ENCODE measurements around the gene HYDIN.
"Not testable (repeated sequence)": the region's sequence is repeated elsewhere in the genome, so short reads cannot be mapped to it uniquely, and the experiment has no call there.

The HYDIN gene

GRCh38 chr16:71080777-71081176 is 149.7 kb downstream of the HYDIN start:
- DNase-seq, result not testable (repeated sequence)

DNA sequence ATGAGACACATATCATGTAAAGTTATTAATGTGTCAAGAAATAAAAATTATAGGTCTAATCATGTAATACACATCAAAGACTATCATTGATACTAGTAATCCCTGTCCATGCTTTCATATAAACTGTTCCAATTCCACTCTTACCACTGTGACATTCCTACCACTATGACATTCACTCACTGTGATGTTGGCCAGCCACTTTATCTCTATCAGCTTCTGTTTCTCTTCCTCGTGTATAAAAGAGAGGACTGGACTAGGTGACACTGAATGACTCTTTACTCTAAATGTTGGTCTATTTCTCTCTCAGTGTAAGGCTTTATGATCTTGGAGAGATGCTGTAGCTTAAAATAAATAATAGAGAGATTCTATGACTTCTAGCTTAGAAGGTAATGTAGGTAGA is 150.3 kb downstream of the HYDIN start:
- DNase-seq, result not testable (repeated sequence)

DNA sequence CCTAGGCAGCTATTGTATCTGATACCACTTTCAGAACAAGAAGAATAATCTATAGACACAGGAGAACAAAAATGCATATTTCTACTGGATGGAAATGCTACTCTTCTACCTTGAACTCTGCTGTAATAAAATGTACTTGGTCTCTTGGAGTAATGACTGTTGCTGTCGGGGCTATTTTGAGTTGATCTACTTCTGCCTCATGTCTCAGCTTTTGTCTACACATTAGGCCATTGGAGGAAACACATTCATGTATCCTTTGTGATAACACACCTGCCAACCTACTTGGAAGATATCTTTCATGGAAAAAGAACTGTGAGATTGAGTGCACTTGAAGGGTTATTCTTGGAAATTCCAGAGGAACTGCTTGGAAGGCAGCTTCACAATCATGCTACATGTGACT is 159.9 kb downstream of the HYDIN start:
- not testable (repeated sequence) for DNase-seq

DNA sequence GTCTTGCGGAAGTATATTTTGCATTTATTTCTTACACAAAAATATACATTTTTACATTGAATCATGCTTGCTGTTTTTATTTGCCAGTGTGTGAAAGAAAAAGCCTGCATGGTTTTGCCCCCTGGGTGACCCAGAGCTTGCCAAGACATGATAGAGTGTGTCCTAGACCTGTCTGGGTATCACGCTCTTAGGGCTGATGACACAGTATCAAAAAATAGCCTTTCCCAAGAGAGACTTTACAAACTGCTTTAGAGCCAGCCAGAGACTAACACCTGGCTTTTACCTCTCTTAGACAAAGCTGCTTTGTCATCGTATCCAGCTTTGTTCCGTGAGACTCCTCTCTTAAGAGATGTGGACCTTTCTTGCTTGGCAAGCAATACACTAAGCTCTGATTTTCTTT is 160.7 kb downstream of the HYDIN start:
- DNase-seq, result peak; percentile 1

DNA sequence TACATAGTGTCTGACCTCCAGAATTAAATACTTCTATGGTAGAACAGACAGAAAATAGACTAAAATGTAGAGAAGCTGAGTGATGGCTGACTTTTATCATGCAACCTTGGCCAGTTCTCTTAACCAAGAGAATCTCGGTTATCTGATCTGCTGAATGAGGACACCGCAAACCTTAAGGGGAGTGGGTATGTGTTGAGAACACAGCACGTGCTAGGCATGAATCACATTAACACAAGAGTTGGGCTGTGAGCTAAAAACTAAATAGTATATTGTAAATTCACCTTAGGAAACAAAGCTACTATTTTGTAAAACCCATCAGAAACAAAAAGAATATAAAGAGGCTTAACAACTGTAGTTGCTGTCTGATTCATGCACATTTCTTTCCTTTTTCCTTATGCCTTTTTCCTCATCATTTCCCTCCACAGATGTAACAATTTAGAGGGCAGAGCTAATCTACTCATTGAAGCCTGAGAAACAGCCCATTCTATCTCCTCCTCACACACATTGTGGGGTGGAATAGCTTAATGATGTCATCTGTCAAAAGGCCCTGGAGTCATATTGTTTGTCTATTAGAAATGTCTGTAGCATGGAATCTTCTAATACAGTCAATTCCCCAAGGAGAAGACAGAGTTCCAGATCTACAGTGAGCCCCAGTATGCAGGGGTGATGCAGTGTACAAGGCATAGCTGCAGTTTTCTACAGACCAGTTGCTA is 176.5 kb downstream of the HYDIN start:
- not testable (repeated sequence) for DNase-seq

- DNase-seq, result not testable (repeated sequence)
Measured at GRCh38 chr16:71050307-71050706, 180.2 kb downstream of the HYDIN start.

GRCh38 chr16:71039368-71040111 is 191.0 kb downstream of the HYDIN start:
- not testable (repeated sequence) for DNase-seq

DNA sequence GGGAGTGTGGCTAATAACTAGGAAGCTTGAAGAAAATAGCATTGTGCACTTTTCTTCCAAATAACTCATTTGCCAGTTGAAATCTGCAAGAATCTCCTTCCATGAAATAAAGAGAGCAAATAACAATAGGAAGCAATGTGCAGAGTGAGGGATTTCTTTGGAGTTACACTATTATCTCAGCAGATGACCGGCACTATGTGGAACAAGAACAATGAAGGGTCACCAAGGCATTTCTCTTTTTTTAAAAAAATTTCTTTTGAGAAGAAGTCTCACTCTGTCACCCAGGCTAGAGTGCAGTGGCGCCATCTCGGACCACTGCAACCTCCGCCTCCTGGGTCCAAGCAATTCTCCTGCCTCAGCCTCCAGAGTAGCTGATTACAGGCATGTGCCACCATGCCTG is 192.1 kb downstream of the HYDIN start:
- not testable (repeated sequence) for DNase-seq

GRCh38 chr16:71037987-71038386 is 192.5 kb downstream of the HYDIN start:
- not testable (repeated sequence) for DNase-seq

DNA sequence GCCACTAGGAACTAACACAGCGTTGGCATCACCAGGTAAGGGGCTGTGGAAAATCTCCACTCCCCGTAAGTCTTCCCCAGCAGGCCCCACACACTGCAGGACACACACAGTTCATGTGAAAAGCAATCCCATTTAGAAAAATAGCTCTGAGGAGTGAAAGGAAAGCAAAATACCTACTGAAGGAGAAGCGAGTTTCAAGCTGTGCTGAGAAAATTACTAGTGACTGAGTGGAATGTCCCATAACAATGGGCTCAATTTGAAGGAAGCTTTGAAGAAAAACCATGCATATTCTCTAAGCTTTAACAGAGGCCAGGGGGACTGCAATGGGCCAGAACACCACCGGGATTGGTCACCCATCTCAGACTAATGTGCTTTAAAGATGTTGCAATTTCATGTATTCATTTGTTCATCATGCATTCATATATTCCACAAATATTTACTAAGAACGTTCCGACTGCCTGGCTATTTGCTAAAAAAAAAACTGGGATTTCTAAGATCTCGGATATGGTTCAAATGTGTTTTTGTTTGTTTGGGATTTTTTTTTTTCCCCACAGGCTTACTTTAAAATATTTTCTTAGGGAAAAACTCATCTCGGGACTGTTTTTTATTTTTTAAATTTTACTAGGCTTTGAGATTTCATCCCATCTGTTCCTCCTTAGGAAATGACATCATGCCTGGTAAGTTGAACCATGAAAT is 202.3 kb downstream of the HYDIN start:
- not testable (repeated sequence) for DNase-seq

DNA sequence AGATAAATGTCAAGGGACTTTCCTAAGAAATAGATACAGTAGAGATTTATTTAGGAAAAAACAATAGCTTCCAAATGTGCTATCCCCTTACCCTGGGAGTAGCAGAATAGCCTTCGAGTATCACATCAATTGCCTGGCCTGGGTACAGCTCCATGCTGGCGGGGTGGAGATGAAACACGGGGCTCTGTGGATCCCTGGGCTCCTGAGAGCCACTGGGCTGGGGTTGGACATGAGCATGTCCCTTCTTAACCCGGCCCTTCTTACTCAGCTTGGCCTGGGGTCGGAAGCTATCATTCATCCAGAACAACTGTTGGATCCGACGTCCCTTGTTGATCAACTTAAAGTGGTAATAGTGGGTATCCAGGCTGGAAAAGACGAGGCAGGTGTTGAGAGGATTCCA is 203.0 kb downstream of the HYDIN start:
- DNase-seq, result not testable (repeated sequence)

DNA sequence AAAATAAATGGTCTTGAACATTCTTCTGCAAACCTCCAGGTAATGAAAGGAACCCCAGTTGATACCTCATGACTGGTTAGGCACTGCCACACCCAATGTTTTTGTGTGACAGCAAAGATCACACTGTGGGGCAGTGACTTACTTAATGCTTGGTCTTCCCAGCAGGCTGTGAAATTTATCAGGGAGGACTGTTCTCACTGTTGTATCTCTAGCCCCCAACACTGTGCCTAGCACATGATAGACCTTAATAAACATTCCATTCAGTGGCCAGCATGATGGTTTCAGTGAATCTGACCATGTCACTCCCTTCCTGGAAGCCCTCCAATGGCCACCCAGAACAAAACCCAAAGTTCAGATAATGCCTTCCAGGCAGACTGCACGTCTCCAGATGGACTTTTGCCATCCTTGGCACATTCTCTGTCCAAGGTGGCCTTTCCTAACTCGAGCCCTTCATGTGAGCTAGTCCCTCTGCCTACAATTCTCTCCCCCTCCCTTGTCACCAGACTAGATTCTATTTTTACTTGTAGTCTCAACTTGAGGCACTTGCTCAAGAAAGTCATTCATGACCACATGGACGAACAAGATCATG is 206.6 kb downstream of the HYDIN start:
- not testable (repeated sequence) for DNase-seq

- not testable (repeated sequence) for DNase-seq
Measured at GRCh38 chr16:71021961-71022537, 208.5 kb downstream of the HYDIN start.

DNA sequence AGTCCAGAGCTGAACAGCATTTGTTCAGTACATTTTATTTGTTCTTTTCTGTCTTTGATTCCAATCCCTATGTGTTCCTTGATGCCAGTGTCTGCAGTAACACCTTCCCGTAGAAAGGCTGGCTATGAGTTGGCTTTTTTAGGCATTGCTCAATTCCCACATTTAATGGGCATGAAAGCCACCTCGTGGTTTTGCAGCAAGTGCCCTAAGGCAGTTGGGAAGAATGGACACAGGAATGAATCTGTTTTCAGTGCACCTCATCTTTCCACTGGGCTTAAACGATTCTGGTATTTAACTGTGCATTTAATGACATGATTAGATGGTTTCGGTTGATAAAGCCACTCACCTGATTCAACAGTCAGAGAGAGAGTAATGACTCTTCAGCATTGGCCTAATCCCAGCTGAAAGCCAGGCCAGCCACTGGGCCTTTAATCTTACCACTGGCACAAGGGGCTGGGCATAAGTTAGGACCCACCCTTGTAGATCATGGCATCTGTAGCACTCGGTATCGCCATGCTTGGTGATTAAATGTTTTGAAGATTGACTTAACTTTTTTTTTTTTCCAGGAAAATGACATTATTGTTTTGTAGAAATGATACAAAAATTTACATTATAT is 211.3 kb downstream of the HYDIN start:
- DNase-seq, result not testable (repeated sequence)

DNA sequence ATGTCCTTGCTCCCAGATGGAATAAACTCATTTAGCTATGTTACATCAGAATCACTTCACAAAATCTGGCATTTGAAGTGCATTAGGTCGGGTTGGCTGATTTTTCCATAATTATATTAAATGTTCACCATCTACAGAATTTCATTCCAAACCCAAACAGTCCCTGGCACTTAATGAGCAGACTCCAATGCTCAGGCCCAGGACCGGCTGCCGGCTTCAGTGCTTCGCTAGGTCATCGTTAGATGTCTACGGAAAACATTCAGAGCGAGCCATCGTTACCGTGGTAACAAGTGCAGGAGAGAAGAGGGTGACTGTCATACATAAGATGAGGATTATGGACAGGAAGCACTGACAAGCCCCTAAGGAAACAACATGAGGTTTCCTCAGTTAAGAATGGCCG is 215.1 kb downstream of the HYDIN start:
- not testable (repeated sequence) for DNase-seq

- peak; percentile 1 for DNase-seq
Measured at GRCh38 chr16:71009440-71010223, 220.9 kb downstream of the HYDIN start.

- DNase-seq, result not testable (repeated sequence)
Measured at GRCh38 chr16:71006516-71006915, 224.0 kb downstream of the HYDIN start.

GRCh38 chr16:70999735-71000134 is 230.8 kb downstream of the HYDIN start:
- DNase-seq, result peak; percentile 38

GRCh38 chr16:70995799-70996198 is 234.7 kb downstream of the HYDIN start:
- not testable (repeated sequence) for DNase-seq

GRCh38 chr16:70992511-70992910 is 238.0 kb downstream of the HYDIN start:
- not testable (repeated sequence) for DNase-seq

DNA sequence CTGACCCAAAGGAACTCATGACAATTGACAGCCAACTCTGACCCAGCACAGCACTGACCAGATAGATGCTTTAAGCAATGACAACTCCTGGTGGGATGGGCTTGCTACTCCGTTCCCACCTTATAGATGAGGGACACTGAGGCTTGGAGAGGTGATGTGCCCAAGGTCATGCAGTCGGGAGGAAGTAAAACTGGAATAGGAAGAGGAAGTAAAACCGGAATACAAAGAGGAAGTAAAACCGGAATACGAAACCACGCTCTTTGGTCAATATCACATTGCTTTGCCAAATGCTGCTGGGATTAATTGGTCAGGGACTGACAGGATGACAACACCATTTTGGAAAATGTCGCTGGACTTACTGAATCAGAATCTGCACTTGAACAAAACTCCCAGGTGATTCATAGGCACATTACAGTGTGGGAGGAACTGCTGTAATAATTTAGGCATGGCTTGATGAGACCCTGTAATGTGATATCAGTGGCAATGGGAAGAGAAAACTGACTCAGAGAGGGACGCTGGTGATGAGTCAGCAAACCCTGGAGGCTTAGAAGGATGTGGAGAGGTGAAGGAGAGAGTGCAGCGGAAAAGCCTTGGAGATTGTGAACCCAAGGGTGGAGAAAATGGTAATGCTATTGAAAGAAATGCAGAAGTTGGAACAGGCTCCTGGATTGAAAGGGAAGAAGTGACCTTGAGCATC is 243.4 kb downstream of the HYDIN start:
- not testable (repeated sequence) for DNase-seq

Data from DMS53 (cell line).